Ovary (tissue), 9 donors: ENCODE measurements around the gene NIPSNAP3A. TPM values are rescaled to one million over a fixed set of nuclear protein-coding genes. Genes with fewer than 3 reads are reported as not detected.

Experiments used
- DNase-seq, 5 donors: peaks; one replicate each; pipeline ENCODE4 v3.0.0-alpha.2; 2019 to 2020
- H3K27ac ChIP-seq, 2 donors: fragments of 200-600 bp; one replicate each; pipeline versions ENCODE4 v1.5.1 to v1.8.0; 2019 to 2022
- H3K27me3 ChIP-seq: fragments of 200-600 bp; one replicate; pipeline ENCODE4 v1.8.0; 2022
- H3K36me3 ChIP-seq: fragments of 200-600 bp; sonication (generic); one replicate; pipeline ENCODE4 v1.5.1; 2019
- H3K4me1 ChIP-seq: one replicate; pipeline ENCODE4 v1.8.1; 2013; ENCODE audit warnings: mild to moderate bottlenecking, moderate library complexity; ENCODE audit not compliant: insufficient read depth
- H3K4me3 ChIP-seq: fragments of 200-600 bp; sonication (generic); one replicate; pipeline ENCODE4 v1.5.1; 2017
- H3K9me3 ChIP-seq, 2 donors: fragments of 200-600 bp in 1 of 2; sonication (generic) in 1 of 2; one replicate each; pipeline versions ENCODE4 v1.5.1 to v1.8.1; 2013 to 2019; ENCODE audit warnings: mild to moderate bottlenecking in 1 of 2, moderate library complexity in 1 of 2
- EP300 ChIP-seq: sonication (generic); formaldehyde crosslinking; IDR thresholded peaks from one replicate; pipeline ENCODE4 v1.6.1; 2017; ENCODE audit warnings: antibody characterized with exemption
- POLR2A ChIP-seq: fragments of 450-650 bp; IDR thresholded peaks from one replicate; pipeline ENCODE4 v1.6.1; 2017; ENCODE audit warnings: antibody characterized with exemption, mild to moderate bottlenecking, moderate library complexity
- WGBS, 3 donors: extraction: QIAGEN DNeasy Blood & Tissue Kit in 1 of 3; methylation state at CpG; one replicate each; pipeline versions ENCODE4 v1.1.5 to v1.1.7; 2013 to 2017; 5-methylcytosine and 5-hydroxymethylcytosine counted together
- intact Hi-C, 4 donors: fragments of 100-400 bp; cut with DNase I; formaldehyde crosslinking; loops; one replicate each; pipeline versions ENCODE4 v1.11.0 to v1.15.1; 2022 to 2023
- polyA plus RNA-seq, 2 donors: library from polyadenylated mRNA; stranded (reverse); fragments of 200-250 nt in 1 of 2; fragments of 350-450 nt in 1 of 2; fragmentation: Illumina TruSeq in 1 of 2; extraction: RNeasy Lipid Tissue Mini Kit (QIAGEN cat#74804) in 1 of 2; gene quantifications; one replicate each; pipeline ENCODE4 v1.2.3, GENCODE V29; 2013 to 2014
- total RNA-seq, 7 donors: library from RNA; depleted of rRNA in 2 of 7; stranded (reverse); fragments of >200 nt in 2 of 7; fragmentation: NEBNext Ultra II Directional in 3 of 7; extraction: Animal tissue kit (Norgen Biotek cat#: 25700) in 3 of 7; gene quantifications; one replicate each; pipeline versions ENCODE4 v1.1.0 to v1.2.4, GENCODE V29; 2016 to 2023
- TF ChIP-seq, protein P1 (sequence below), 3 donors: fragments of 450-650 bp in 2 of 3; fragments of 200-600 bp in 1 of 3; IDR thresholded peaks; one replicate each; pipeline versions ENCODE4 v1.5.1 to v1.8.0; 2016 to 2022; ENCODE audit warnings: antibody characterized with exemption in 3 of 3, mild to moderate bottlenecking in 1 of 3
- donor health status: DM: no; HTN: no; CAD: no; lungs with moderate emphysema.
- donor health status: DM: no; HTN: no; CAD: no.
- donor health status: Bipolar disorder and iron deficiency.
- donor health status: DM: yes; HTN: yes; CAD: no.
- donor health status: DM: no; HTN: no; CAD: no.
- donor health status: DM: yes; HTN: yes; CAD: no.

The NIPSNAP3A gene
- total and polyA plus RNA-seq, 9 donors = 12.6 to 22.8 (median 17.4) TPM

DNA sequence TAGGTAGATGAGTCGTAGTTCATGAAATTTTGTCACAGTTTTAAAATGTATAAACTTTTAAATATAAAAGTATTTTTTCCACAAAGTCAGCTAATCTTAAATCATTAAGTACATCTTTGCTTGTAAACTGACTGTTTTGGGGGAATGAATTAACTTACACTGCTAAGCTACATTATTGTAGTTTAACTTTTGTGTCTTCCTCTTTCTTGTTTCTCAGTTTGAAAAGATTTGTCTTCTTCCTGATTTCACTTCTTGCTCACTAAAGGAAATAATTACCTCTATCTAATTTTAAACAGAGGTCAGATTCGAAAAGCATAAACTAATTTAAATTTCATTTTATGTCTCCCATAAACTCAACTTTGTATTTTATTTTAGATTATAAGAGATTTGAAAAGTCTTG is 22.2 kb downstream of the NIPSNAP3A start:
- intact Hi-C loops = no loop called here
- peaks cover under 1% of the 10 kb centered on the region for H3K4me1 ChIP-seq
- TF ChIP-seq, protein P1, sequence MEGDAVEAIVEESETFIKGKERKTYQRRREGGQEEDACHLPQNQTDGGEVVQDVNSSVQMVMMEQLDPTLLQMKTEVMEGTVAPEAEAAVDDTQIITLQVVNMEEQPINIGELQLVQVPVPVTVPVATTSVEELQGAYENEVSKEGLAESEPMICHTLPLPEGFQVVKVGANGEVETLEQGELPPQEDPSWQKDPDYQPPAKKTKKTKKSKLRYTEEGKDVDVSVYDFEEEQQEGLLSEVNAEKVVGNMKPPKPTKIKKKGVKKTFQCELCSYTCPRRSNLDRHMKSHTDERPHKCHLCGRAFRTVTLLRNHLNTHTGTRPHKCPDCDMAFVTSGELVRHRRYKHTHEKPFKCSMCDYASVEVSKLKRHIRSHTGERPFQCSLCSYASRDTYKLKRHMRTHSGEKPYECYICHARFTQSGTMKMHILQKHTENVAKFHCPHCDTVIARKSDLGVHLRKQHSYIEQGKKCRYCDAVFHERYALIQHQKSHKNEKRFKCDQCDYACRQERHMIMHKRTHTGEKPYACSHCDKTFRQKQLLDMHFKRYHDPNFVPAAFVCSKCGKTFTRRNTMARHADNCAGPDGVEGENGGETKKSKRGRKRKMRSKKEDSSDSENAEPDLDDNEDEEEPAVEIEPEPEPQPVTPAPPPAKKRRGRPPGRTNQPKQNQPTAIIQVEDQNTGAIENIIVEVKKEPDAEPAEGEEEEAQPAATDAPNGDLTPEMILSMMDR (IDR thresholded peaks at IDR 0.05) = no peak
- no peak for TF ChIP-seq POLR2A
- no peak for TF ChIP-seq EP300
- WGBS, 3 donors = 88 to 93% (median 90%) methylated on average over 2 of the region's 2 CpGs
- no peaks in the 10 kb centered on the region for H3K9me3 ChIP-seq
- no peak for DNase-seq
- no peaks in the 10 kb centered on the region for H3K27me3 ChIP-seq
- H3K4me3 ChIP-seq = no peak overlapping the region
- H3K27ac ChIP-seq = no peak overlapping the region
- H3K36me3 ChIP-seq = no peaks in the 10 kb centered on the region

DNA sequence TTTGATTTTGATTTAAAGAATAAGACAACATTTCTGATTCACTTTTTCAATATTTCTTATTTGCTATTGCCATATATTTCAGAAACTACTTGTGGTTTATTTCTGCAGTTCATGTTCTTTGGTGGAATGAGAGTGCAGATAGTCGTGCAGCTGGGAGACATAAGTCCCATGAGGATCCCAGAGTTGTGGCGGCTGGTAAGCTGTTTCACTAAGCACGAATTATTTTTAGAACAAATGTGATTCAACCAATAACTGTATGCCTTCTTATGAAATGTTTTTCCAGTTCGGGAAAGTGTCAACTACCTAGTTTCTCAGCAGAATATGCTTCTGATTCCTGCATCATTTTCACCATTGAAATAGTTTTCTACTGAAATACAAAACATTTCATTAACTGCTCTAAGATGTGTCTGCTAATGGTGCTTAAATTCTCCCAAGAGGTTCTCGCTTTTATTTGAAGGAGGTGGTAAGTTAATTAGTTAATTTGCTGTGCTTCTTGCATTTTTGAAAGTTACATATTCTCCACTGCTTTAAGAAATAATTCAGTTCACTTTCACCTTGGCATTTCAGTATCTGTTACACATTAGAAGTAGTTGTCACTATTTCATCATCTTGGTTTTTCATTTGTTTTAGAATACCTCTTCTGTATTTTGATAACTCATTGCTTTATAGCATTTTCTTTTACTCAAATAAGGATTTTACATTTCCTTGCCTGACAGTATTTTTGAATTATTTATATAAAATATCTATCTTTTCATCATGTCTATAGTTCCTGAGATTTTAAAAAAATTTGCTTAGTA is 25.4 kb downstream of the NIPSNAP3A start:
- no peaks in the 10 kb centered on the region for H3K36me3 ChIP-seq
- 26 to 39% (median 26%) methylated on average over 5 of the region's 5 CpGs for WGBS, 3 donors
- H3K4me3 ChIP-seq = no peak overlapping the region
- DNase-seq = no peak
- no peak overlapping the region for H3K27ac ChIP-seq
- no peaks in the 10 kb centered on the region for H3K4me1 ChIP-seq
- H3K27me3 ChIP-seq = no peaks in the 10 kb centered on the region
- TF ChIP-seq POLR2A (no peak), EP300 (no peak)
- TF ChIP-seq, protein P1 (IDR thresholded peaks at IDR 0.05) = no peak
- intact Hi-C loops = no loop called here
- no peaks in the 10 kb centered on the region for H3K9me3 ChIP-seq

DNA sequence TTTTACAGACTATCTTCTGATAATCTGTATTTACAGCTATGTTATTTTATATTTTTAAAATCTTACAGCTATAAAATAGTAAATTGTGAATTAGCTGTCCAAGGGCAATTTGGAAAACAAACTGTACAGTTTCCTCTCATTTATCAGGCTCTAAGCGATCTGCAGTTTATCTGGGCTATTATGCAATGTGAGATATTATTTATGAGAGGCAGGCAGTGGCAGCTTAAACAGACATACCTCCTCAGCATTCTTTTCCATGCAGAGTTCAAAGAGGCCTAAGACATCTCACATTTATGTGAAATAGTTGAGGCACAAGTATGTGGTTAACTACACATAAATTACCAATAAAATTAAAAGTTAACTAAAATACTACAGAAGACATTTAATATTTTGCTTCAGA is 26.6 kb downstream of the NIPSNAP3A start:
- no peaks in the 10 kb centered on the region for H3K9me3 ChIP-seq
- no peak overlapping the region for H3K27ac ChIP-seq
- DNase-seq = no peak
- H3K36me3 ChIP-seq = no peaks in the 10 kb centered on the region
- no peak overlapping the region for H3K4me3 ChIP-seq
- H3K4me1 ChIP-seq = no peaks in the 10 kb centered on the region
- 29 to 41% (median 33%) methylated on average over 1 of the region's 1 CpG for WGBS, 3 donors
- H3K27me3 ChIP-seq = no peaks in the 10 kb centered on the region
- TF ChIP-seq, protein P1 (IDR thresholded peaks at IDR 0.05) = no peak
- TF ChIP-seq EP300 = no peak
- no peak for TF ChIP-seq POLR2A
- intact Hi-C loops = no loop called here

DNA sequence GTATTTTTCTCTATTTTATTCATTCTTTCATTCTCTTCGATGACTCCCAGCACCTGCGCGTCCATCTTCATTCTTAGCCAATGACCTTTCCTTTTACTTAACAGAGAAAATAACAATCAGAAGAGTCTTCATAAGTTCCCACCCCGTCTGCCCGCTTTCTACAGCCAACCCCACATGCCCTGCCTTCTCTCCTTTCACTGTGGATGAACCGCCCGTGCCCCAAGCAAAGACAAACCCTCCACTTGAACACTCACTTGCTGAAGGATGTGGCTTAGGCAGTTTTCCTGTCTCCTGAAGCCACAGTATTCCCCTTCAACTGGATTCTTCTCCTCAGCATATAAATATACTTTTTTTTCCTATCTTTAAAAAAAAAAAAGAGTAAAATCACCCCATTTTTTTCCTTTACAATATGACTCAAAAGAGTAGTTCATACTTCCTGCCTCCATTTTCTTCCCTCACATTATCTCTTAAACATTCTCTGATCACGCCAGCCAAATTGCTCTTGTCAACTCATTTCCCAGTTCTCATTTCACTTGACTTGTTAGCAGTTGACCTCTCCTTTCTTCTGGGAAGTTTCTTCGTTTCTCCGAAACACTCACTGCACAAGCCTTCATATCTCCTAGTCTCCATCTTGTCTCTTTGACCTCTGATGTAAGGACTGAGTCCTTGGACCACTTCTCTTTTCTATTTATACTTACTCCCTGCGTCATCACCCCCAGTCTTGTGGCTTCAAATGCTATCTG is 27.5 kb downstream of the NIPSNAP3A start:
- Histone ChIP-seq H3K4me1 (no peaks in the 10 kb centered on the region), H3K4me3 (no peak overlapping the region), H3K27ac (no peak overlapping the region), H3K9me3 (no peaks in the 10 kb centered on the region), H3K27me3 (no peaks in the 10 kb centered on the region), H3K36me3 (no peaks in the 10 kb centered on the region)
- DNase-seq = no peak
- TF ChIP-seq POLR2A (no peak), EP300 (no peak)
- TF ChIP-seq, protein P1 (IDR thresholded peaks at IDR 0.05) = no peak
- 90 to 94% (median 91%) methylated on average over 11 of the region's 11 CpGs for WGBS, 3 donors
- intact Hi-C loops = no loop called here
